Adrenal gland (tissue), 5 donors: ENCODE data around the gene MYH7.

ENCODE experiments used
- CTCF ChIP-seq, 6 experiments: fragments of 450-650 bp in 4 of 6; fragments of 200-600 bp in 2 of 6; sonication (generic) in 1 of 6; IDR thresholded peaks; 1 replicate in 5 of 6; 2 replicates in 1 of 6; pipeline versions ENCODE4 v1.5.1 to v1.8.0; 2016 to 2021; ENCODE audit warnings: antibody characterized with exemption in 6 of 6, mild to moderate bottlenecking in 2 of 6, moderate library complexity in 1 of 6
- POLR2A ChIP-seq, 2 donors: fragments of 450-650 bp; IDR thresholded peaks; one replicate each; pipeline ENCODE4 v1.6.1; 2017; ENCODE audit warnings: antibody characterized with exemption in 2 of 2, mild to moderate bottlenecking in 2 of 2, moderate library complexity in 1 of 2
- donor health status: DM: no; HTN: no; CAD: no.

GRCh38 chr14:23431486-23431885, 4.0 kb downstream of the MYH7 start:
- TF ChIP-seq CTCF (IDR thresholded peaks at IDR 0.05) (no peak), POLR2A (IDR thresholded peaks at IDR 0.05) (no peak)
